RWPE1 (cell line): ENCODE results near the gene BCR.
A peak's percentile ranks its signal among the peaks of the same experiment; 100 is the strongest.

Experiments used
- CTCF ChIA-PET: fragments of 350-600 bp; sonication (Branson Sonifier 250); formaldehyde crosslinking; extraction: SDS; loops from one replicate; lab custom pipeline; 2021; lab: Yijun Ruan, JAX
- POLR2A ChIA-PET: fragments of 400-600 bp; formaldehyde crosslinking; extraction: SDS; loops from one replicate; lab custom pipeline; 2020; ENCODE audit warnings: antibody characterized with exemption; ENCODE audit not compliant: low non-redundant PET; lab: Yijun Ruan, JAX
- DNase-seq: peaks from one replicate; pipeline ENCODE4 v3.0.0; 2012; ENCODE audit warnings: low spot score
- H3K27ac ChIP-seq: fragments of 450-650 bp; 2 replicates; pipeline ENCODE4 v1.5.1; 2017
- TF ChIP-seq, protein P1 (sequence below): fragments of 450-650 bp; conservative IDR thresholded peaks from 2 replicates; pipeline ENCODE4 v1.5.1; 2017; ENCODE audit warnings: low read depth, mild to moderate bottlenecking

Gene BCR

GRCh38 chr22:23282986-23283385 is 102.7 kb downstream of the BCR start:
- DNase-seq, result no peak
- POLR2A ChIA-PET, result no interaction called here
- CTCF ChIA-PET, result interaction anchor here (1.5 to 1.6 kb wide), 3 partner anchors 8 to 104 kb away, joined by 4 to 13 read pairs (median 12); no protein-coding TSS in a partner anchor
- peak overlapping the region; percentile 97 for H3K27ac ChIP-seq
- TF ChIP-seq, protein P1, sequence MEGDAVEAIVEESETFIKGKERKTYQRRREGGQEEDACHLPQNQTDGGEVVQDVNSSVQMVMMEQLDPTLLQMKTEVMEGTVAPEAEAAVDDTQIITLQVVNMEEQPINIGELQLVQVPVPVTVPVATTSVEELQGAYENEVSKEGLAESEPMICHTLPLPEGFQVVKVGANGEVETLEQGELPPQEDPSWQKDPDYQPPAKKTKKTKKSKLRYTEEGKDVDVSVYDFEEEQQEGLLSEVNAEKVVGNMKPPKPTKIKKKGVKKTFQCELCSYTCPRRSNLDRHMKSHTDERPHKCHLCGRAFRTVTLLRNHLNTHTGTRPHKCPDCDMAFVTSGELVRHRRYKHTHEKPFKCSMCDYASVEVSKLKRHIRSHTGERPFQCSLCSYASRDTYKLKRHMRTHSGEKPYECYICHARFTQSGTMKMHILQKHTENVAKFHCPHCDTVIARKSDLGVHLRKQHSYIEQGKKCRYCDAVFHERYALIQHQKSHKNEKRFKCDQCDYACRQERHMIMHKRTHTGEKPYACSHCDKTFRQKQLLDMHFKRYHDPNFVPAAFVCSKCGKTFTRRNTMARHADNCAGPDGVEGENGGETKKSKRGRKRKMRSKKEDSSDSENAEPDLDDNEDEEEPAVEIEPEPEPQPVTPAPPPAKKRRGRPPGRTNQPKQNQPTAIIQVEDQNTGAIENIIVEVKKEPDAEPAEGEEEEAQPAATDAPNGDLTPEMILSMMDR, result no peak

GRCh38 chr22:23283591-23284503 is 103.5 kb downstream of the BCR start:
- DNase-seq, result no peak
- peak overlapping the region; percentile 97 for H3K27ac ChIP-seq
- TF ChIP-seq, protein P1, result no peak
- CTCF ChIA-PET, result no interaction called here
- POLR2A ChIA-PET, result no interaction called here

DNA sequence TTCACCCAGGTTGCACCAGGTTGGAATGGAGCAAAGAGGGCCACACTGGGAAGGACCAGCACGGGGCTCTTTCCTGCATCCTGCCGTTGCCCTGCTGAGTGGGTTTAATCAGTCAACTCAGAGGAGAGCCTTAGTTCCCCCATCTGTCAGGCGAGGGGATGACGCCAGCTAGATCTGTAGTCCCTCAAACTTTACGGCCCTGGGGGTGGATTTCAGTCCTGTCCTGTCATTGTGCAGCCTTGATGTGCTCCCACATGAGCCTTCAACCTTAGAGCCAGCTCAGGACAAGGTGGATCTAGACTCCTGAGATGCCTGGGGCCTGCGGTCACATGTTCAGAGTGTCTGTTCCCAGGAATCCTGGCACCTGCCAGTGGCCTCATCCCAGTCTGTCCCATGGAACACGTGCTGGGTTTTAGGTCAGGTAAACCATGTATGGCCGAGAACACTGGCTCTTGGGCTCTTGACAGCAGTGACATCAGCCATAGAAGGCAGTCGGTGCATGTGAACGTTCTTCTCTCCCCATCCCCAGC is 104.3 kb downstream of the BCR start:
- TF ChIP-seq, protein P1, result no peak
- peak overlapping the region; percentile 97 for H3K27ac ChIP-seq
- ChIA-PET CTCF (interaction anchor here (0.5 kb wide), 1 partner anchor 128 kb away, joined by 3 read pairs; no protein-coding TSS in a partner anchor), POLR2A (no interaction called here)
- no peak for DNase-seq

- DNase-seq, result no peak
- peak overlapping the region; percentile 97 for H3K27ac ChIP-seq
- TF ChIP-seq, protein P1, result no peak
- CTCF ChIA-PET, result no interaction called here
- POLR2A ChIA-PET, result no interaction called here
These were observed 104.9 kb downstream of the BCR start for GRCh38 chr22:23285236-23285635.

- ChIA-PET POLR2A (no interaction called here), CTCF (no interaction called here)
- TF ChIP-seq, protein P1, result no peak
- peak overlapping the region; percentile 97 for H3K27ac ChIP-seq
- no peak for DNase-seq
These were observed 105.4 kb downstream of the BCR start for GRCh38 chr22:23285734-23286133.

DNA sequence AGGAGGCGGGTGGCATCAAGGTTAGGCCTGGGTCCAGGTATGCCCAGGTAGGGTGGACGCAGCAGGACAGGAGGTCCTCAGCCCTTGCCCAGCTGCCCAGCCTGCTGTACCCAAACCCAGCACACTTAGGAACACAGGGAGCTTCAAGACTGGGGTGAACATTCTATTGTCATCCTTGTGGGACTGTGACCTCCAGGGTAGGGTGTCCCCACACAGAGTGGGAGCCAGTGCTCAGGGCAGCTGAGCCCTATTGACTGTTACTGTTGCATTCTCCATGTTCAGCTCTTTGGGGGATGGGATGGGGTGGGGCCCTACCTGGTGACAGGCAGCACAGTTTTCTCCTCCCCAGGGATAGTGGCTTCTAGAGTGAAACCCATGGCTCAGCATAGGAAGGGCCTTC is 106.0 kb downstream of the BCR start:
- CTCF ChIA-PET, result interaction anchor here (0.6 kb wide), 1 partner anchor 151 kb away, joined by 4 read pairs; no protein-coding TSS in a partner anchor
- no peak for DNase-seq
- POLR2A ChIA-PET, result no interaction called here
- TF ChIP-seq, protein P1, result no peak
- H3K27ac ChIP-seq, result peak overlapping the region; percentile 97
